GDM1 (cell line): ENCODE measurements around the gene PRDX3.
"Not testable (repeated sequence)": the region's sequence is repeated elsewhere in the genome, so short reads cannot be mapped to it uniquely, and the experiment has no call there.

ENCODE experiments used
- DNase-seq: peaks from one replicate; lab custom pipeline; 2025; lab: John Stamatoyannopoulos, UW

PRDX3 gene

DNA sequence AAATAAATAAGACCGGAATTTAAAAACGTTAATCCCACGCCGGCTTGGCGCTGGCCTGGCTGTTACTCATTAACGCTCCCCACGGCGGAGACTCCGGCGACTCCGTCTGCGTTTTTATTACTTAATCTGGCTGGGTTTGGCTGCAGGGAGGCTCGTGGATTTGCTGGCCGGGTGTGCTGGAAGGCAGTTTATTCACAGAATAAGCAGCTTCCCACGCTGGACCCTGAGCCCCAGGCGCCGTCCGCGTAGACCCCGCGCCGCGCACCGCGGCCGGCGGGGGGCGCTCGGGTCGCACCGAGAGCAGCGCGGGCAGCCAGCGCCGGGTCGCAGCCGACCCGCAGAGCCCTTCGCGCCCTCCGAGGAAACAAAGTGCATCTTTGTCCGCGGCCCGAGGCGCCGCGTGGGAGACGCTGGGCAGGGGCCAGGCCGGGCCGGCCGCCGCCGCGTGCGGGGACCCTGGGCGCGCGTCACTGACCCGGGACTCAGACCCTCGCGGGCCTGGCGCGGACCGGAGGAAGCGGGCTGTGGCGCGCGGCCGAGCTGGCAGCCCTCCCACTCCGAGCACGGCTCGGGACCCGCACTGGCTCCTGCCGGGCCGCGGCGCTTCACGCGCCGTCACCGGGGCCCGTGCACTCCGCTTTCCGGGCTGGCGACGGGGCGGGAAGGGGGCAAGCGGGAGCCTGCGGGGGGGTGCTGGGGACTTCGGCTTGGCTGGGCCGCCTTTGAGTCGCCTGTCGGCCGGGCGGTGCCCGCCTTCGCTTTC lies 28.2 kb upstream of the PRDX3 start:
- peak; percentile 68 for DNase-seq

DNA sequence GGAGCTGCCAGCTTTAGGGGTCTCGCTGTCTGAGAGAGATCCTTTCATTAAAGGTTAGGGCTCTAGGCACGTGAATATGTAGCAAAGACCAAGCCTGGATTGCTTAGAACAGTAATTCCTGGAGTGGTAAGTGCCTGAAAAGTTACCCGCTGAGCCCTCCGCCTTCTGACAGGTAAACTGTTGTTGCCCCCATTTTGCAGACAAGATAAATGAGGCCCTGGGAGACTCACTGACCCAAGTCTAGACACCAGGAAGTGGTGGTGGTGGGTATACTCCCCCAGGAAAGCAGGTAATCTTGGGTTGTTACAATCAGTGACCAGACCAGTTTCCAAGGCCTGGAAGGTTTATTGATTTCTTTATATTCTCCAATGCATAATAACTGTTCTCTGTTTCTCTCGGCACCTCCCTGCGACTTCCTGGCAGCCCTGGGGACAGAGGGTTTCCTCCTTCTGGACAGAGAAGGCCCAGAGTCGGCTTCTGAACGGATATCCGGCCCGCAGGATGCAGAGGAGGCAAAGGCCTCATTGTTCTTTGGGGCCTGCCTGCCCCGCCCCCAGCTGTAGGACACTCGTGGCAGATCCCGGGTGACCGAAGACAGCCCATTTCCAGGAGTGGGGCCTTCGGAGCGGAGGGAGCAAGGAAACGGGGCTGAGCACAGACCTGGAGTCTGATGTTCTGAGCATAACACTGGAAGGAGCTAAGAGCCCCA lies 27.4 kb upstream of the PRDX3 start:
- DNase-seq, result peak; percentile 56

GRCh38 chr10:119203006-119203405 lies 24.4 kb upstream of the PRDX3 start:
- DNase-seq, result no peak

DNA sequence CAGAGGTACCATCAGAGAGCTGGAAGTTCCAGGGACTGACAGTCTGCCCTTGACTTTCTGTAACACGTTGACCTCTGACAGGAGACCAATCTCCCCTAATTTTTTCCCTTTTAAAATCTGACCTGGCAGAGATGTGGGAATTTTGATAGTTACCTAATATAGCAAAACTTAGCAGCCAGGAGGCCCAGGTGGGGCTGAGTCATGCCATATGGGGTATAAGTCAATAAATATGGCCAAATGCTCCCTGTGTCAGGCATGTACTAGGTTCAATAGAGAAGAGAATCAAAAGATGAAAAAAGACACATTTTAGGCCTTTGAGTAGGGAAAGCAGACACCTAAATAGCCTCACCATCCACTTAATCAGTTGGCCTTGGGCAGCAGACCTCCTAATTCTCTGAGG lies 22.6 kb upstream of the PRDX3 start:
- DNase-seq, result no peak

- peak; percentile 58 for DNase-seq
Measured at GRCh38 chr10:119199231-119199992, 20.8 kb upstream of the PRDX3 start.

DNA sequence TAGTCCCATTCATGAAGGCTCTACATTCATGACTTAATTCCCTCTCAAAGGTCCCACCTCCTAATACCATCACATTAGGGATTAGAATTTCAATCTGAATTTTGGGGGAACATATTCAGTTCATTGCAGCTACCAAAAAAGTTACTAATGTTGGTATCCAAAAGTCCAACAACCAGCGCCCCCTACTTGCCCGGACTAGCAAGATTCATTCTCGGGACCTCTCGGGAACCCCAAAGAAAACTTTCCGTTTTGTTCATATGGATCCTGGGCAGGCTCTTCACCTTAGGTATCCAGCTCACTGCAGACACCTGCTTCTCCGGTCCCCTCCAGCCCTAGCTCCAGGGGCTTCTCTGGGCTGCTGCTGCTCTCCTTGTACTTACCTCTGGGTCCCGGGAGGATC lies 19.8 kb upstream of the PRDX3 start:
- no peak for DNase-seq

DNA sequence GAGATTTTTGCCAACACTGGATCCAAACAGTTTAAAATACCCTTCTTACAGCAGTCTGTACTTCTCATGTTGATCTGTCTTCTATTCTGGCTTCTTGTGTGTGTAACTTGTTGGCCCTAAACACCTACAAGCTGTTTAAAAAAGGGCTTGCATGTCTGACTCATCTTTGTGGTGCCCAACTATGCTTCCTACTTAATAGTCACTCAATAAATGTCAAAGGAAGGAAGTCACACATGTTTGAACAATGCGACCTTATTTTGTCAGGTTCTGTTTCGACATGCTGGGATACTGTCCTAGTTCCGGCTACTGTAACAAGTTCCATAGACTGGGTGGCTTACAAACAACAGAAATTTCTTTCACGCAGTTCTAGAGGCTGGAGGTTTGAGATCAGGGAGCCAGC lies 19.3 kb upstream of the PRDX3 start:
- DNase-seq, result no peak

GRCh38 chr10:119191881-119192280 lies 13.3 kb upstream of the PRDX3 start:
- no peak for DNase-seq

GRCh38 chr10:119190954-119191785 lies 12.6 kb upstream of the PRDX3 start:
- DNase-seq, result peak; percentile 6

GRCh38 chr10:119190353-119190752 lies 11.7 kb upstream of the PRDX3 start:
- no peak for DNase-seq

GRCh38 chr10:119189811-119190282 lies 11.2 kb upstream of the PRDX3 start:
- DNase-seq, result peak; percentile 54

DNA sequence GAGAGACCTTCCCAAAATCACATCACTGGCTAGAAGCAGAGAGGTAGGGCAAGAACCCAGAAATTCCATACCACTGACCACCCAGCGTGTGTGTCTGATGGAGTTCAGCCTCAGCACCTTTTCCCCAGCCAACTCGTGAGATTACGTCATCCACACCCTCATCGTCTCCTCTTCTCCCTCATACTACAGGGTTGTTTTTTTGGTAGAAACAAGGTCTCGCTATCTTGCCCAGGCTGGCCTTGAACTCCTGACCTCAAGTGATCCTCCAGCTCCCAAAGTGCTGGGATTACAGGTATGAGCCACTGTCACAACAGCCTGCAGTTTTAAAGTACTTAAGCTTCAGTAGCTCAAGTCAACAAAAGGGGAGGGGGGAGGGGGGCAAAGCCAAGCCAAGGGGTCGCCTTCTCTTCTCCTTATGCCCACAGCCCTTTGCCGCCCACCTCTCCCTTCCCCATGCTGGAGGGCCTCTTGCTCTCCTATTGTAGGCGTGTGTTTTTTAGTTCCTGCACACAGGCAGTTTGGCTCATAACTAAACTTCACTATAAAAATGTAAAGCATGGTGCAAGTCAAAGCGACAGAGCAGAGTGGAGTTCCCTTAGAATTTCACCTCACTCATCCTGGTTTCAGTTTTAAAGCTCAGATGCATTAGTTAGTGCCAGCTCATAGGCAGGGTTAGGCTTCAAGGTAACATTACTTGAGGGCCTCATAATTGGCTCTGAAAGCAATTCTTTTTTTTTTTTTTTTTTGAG lies 5.2 kb upstream of the PRDX3 start:
- no peak for DNase-seq

GRCh38 chr10:119180850-119181400 lies 2.3 kb upstream of the PRDX3 start:
- DNase-seq, result not testable (repeated sequence)

- DNase-seq, result no peak
Measured at GRCh38 chr10:119177708-119178371, 772 bp downstream of the PRDX3 start.

DNA sequence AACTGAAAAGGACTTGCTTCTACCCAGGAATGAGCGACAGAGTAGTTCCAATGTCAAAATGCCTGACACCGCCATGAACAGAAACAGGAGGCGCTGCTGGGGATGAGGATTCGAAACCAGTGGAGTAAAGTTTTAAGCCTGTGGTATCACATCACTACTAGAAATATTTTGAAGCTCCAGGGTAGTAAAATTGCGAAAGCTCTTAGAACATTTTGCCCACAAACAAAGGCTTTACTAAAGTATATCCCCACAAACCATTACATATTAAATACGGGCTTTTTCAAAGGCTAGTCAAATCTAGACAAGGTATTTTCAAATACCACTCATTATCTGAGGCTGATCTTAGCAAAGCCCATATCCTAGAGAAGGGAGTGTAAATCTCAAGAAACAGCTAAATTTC lies 2.4 kb downstream of the PRDX3 start:
- no peak for DNase-seq

- DNase-seq, result no peak
Measured at GRCh38 chr10:119174109-119174508, 4.5 kb downstream of the PRDX3 start.

DNA sequence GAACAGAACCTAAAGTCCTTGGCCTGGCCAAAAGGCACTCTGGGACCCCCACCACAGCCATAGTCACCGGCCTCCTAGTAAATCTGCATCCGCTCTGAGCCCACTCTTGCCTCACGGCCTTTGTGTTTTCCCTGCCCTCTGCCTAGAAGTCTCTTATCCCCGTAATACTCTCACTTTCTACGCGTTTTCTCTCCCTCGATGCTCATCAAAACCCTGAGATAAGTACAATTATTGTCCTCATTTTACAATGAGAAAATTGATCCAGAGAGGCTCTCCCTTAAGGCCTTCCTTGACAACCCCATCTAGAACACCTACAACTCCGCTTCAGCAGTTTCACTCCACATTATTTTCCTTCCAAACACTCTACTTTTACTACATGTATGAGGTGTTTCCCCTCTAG lies 11.6 kb downstream of the PRDX3 start:
- no peak for DNase-seq

- DNase-seq, result no peak
Measured at GRCh38 chr10:119166564-119166963, 12.0 kb downstream of the PRDX3 start.

GRCh38 chr10:119166118-119166500 lies 12.5 kb downstream of the PRDX3 start:
- no peak for DNase-seq
